Measurements from ENCODE around the gene CFAP45. TPM values are rescaled to one million over a fixed set of nuclear protein-coding genes. Genes with fewer than 3 reads are reported as not detected.

Gene CFAP45
- total and polyA plus RNA-seq, 9 of the 15 experiments (the other 6 are each of a cell fraction or from before 2014, with no cell fraction given): 0.65 to 2.4 (median 1.5) TPM

GRCh38 chr1:159924791-159925718, 25.1 kb upstream of the CFAP45 start, which contains the start of gene TAGLN2 (continued):
- peak; percentile 43 for TF ChIP-seq PRDM10 (IDR thresholded peaks at IDR 0.05; ENCODE audit: partially characterized antibody)
- TF ChIP-seq ZNF449 (CRISPR knock-in tag; IDR thresholded peaks at IDR 0.05): no peak
- TF ChIP-seq BRCA1 (IDR thresholded peaks at IDR 0.05): no peak
- no peak for TF ChIP-seq BRCA1 (CRISPR knock-in tag; IDR thresholded peaks at IDR 0.05)
- peak; percentile 73 for TF ChIP-seq ZNF592 (IDR thresholded peaks at IDR 0.05)
- no peak for TF ChIP-seq ZNF311 (CRISPR knock-in tag; IDR thresholded peaks at IDR 0.05)
- peak in 2 of 3 experiments; percentile 38 to 53 for TF ChIP-seq YY1 (IDR thresholded peaks at IDR 0.05; ENCODE audit: borderline replicate concordance in 1 of 3, control insufficient read depth in 1 of 3, extremely low read depth in 1 of 3, insufficient read depth in 3 of 3, insufficient read length in 1 of 3, insufficient replicate concordance in 2 of 3, low read depth in 1 of 3, low read length in 2 of 3)
- TF ChIP-seq, protein P1, sequence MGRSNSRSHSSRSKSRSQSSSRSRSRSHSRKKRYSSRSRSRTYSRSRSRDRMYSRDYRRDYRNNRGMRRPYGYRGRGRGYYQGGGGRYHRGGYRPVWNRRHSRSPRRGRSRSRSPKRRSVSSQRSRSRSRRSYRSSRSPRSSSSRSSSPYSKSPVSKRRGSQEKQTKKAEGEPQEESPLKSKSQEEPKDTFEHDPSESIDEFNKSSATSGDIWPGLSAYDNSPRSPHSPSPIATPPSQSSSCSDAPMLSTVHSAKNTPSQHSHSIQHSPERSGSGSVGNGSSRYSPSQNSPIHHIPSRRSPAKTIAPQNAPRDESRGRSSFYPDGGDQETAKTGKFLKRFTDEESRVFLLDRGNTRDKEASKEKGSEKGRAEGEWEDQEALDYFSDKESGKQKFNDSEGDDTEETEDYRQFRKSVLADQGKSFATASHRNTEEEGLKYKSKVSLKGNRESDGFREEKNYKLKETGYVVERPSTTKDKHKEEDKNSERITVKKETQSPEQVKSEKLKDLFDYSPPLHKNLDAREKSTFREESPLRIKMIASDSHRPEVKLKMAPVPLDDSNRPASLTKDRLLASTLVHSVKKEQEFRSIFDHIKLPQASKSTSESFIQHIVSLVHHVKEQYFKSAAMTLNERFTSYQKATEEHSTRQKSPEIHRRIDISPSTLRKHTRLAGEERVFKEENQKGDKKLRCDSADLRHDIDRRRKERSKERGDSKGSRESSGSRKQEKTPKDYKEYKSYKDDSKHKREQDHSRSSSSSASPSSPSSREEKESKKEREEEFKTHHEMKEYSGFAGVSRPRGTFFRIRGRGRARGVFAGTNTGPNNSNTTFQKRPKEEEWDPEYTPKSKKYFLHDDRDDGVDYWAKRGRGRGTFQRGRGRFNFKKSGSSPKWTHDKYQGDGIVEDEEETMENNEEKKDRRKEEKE (IDR thresholded peaks at IDR 0.05; ENCODE audit: borderline replicate concordance in 1 of 2, control insufficient read depth in 1 of 2, low read depth in 2 of 2, low read length in 1 of 2): 0 out of 4 replicates have a peak, but pooled peaks of 1 of the 2 experiments have one; percentile 15
- TF ChIP-seq HNRNPLL (IDR thresholded peaks at IDR 0.05; ENCODE audit: low read depth, low read length, poor library complexity, severe bottlenecking): no peak
- TF ChIP-seq SMAD1 (IDR thresholded peaks at IDR 0.05; ENCODE audit: low read depth, low read length, partially characterized antibody): peak; percentile 70
- no peak for TF ChIP-seq ARNT (IDR thresholded peaks at IDR 0.05)

Data from K562 (cell line).